Neural progenitor cell (in vitro differentiated cells): Measurements from ENCODE around the gene GPATCH1. TPM values are rescaled to one million over a fixed set of nuclear protein-coding genes. Genes with fewer than 3 reads are reported as not detected.

Experiments used
- DNase-seq: peaks from one replicate; pipeline ENCODE4 v3.0.0-alpha.2; 2016; ENCODE audit warnings: low spot score
- H2AFZ ChIP-seq: fragments of 200-600 bp; sonication (generic); replicated peaks from 2 replicates; pipeline ENCODE4 v1.6.1; 2016; ENCODE audit warnings: antibody characterized with exemption
- H3F3A ChIP-seq: fragments of 200-600 bp; sonication (generic); 2 replicates; pipeline ENCODE4 v1.6.1; 2016; ENCODE audit warnings: antibody characterized with exemption, low read depth
- H3K27ac ChIP-seq: fragments of 200-600 bp; sonication (generic); 2 replicates; pipeline ENCODE4 v1.5.1; 2016; ENCODE audit warnings: mild to moderate bottlenecking
- H3K27me3 ChIP-seq: fragments of 200-600 bp; sonication (generic); 2 replicates; pipeline ENCODE4 v1.6.1; 2016; ENCODE audit warnings: mild to moderate bottlenecking, moderate library complexity
- H3K36me3 ChIP-seq: fragments of 200-600 bp; sonication (generic); 2 replicates; pipeline ENCODE4 v1.5.1; 2016
- H3K4me1 ChIP-seq: fragments of 200-600 bp; sonication (generic); 2 replicates; pipeline ENCODE4 v1.6.1; 2016; ENCODE audit warnings: mixed run types
- H3K4me2 ChIP-seq: fragments of 200-600 bp; sonication (generic); 2 replicates; pipeline ENCODE4 v1.6.1; 2016
- H3K4me3 ChIP-seq: fragments of 200-600 bp; sonication (generic); 2 replicates; pipeline ENCODE4 v1.5.1; 2016
- H3K79me2 ChIP-seq: fragments of 200-600 bp; sonication (generic); 2 replicates; pipeline ENCODE4 v1.6.1; 2016; ENCODE audit warnings: low read depth
- H3K9ac ChIP-seq: fragments of 200-600 bp; sonication (generic); 2 replicates; pipeline ENCODE4 v1.6.1; 2016
- H3K9me3 ChIP-seq: fragments of 200-600 bp; sonication (generic); 2 replicates; pipeline ENCODE4 v1.5.1; 2016; ENCODE audit warnings: low read depth
- H4K20me1 ChIP-seq: fragments of 200-600 bp; sonication (generic); 2 replicates; pipeline ENCODE4 v1.6.1; 2016; ENCODE audit warnings: low read depth
- H3K27ac Mint-ChIP-seq: 3 replicates; pipeline ENCODE4 v1.8.0; 2021; ENCODE audit warnings: mixed read lengths
- H3K27me3 Mint-ChIP-seq: 2 replicates; pipeline ENCODE4 v1.8.0; 2022; ENCODE audit warnings: low read depth, mild to moderate bottlenecking, inconsistent platforms, moderate library complexity, mixed read lengths; ENCODE audit not compliant: insufficient read depth
- H3K36me3 Mint-ChIP-seq: 3 replicates; pipeline ENCODE4 v1.8.0; 2021; ENCODE audit warnings: mixed read lengths
- H3K4me1 Mint-ChIP-seq: 3 replicates; pipeline ENCODE4 v1.8.0; 2021; ENCODE audit warnings: mixed read lengths
- H3K4me3 Mint-ChIP-seq: 3 replicates; pipeline ENCODE4 v1.8.0; 2021; ENCODE audit warnings: mild to moderate bottlenecking, moderate library complexity, mixed read lengths
- H3K9me3 Mint-ChIP-seq: 3 replicates; pipeline ENCODE4 v1.8.0; 2020; ENCODE audit warnings: mixed read lengths
- EZH2 ChIP-seq: fragments of 200-600 bp; sonication (generic); IDR thresholded peaks from 2 replicates; pipeline ENCODE4 v1.6.1; 2017; ENCODE audit warnings: antibody characterized with exemption, mild to moderate bottlenecking, moderate library complexity
- EZH2phosphoT487 ChIP-seq: fragments of 200-600 bp; sonication (generic); IDR thresholded peaks from 2 replicates; pipeline ENCODE4 v1.6.1; 2017; ENCODE audit warnings: antibody characterized with exemption
- total RNA-seq: library from RNA; depleted of rRNA; stranded (reverse); fragments of >200 nt; gene quantifications from 2 replicates; pipeline ENCODE4 v1.2.3, GENCODE V29; 2015; ENCODE audit warnings: low replicate concordance
- TF ChIP-seq, protein P1 (sequence below): fragments of 200-600 bp; sonication (generic); IDR thresholded peaks from 2 replicates; pipeline ENCODE4 v1.5.1; 2017; ENCODE audit warnings: antibody characterized with exemption, mild to moderate bottlenecking

GPATCH1 gene
- total RNA-seq, 1 donor from 2014 or later, result 7.0 TPM

DNA sequence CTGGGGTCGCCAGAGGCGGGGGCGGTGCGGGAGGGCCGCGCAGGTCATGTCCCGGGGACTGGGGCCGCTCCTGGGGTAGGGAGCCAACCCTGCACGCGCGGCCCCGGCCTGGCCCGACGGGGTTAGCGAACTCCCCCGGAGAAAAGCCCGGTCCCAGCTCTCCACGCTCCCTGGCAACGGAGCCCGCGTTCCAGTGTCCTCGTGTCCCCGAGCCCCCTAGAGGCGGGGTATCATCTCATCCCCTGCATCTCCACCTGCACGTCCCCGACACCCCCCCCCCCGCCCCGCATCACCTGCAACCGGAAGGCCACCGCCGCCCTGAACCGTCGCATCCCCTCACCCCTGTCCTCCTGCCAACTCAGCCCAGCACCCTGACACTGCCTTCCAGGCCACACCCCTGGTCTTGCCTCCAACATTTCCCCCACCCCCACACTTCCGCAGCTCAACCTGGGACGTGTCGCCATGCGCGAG lies 53.6 kb downstream of the GPATCH1 start:
- Histone ChIP-seq H3K27me3 (peaks cover 10% of the 10 kb centered on the region), H3K9ac (no peak overlapping the region), H2AFZ (no peak overlapping the region), H3K27ac (no peak overlapping the region), H3K4me2 (peak overlapping the region; percentile 73), H3K79me2 (no peaks in the 10 kb centered on the region), H3K4me3 (peak overlapping the region; percentile 24), H3K4me1 (no peaks in the 10 kb centered on the region), H3F3A (peaks cover 7% of the 10 kb centered on the region), H4K20me1 (no peaks in the 10 kb centered on the region), H3K36me3 (no peaks in the 10 kb centered on the region), H3K9me3 (no peaks in the 10 kb centered on the region)
- Mint-ChIP-seq H3K27me3 (peaks cover 3% of the 10 kb centered on the region), H3K27ac (no peak overlapping the region), H3K4me1 (peaks cover 6% of the 10 kb centered on the region), H3K9me3 (no peaks in the 10 kb centered on the region), H3K36me3 (peaks cover 2% of the 10 kb centered on the region), H3K4me3 (no peak overlapping the region)
- TF ChIP-seq, protein P1, sequence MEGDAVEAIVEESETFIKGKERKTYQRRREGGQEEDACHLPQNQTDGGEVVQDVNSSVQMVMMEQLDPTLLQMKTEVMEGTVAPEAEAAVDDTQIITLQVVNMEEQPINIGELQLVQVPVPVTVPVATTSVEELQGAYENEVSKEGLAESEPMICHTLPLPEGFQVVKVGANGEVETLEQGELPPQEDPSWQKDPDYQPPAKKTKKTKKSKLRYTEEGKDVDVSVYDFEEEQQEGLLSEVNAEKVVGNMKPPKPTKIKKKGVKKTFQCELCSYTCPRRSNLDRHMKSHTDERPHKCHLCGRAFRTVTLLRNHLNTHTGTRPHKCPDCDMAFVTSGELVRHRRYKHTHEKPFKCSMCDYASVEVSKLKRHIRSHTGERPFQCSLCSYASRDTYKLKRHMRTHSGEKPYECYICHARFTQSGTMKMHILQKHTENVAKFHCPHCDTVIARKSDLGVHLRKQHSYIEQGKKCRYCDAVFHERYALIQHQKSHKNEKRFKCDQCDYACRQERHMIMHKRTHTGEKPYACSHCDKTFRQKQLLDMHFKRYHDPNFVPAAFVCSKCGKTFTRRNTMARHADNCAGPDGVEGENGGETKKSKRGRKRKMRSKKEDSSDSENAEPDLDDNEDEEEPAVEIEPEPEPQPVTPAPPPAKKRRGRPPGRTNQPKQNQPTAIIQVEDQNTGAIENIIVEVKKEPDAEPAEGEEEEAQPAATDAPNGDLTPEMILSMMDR, result peak; percentile 27
- TF ChIP-seq EZH2phosphoT487, result no peak
- peak; percentile 50 for DNase-seq

DNA sequence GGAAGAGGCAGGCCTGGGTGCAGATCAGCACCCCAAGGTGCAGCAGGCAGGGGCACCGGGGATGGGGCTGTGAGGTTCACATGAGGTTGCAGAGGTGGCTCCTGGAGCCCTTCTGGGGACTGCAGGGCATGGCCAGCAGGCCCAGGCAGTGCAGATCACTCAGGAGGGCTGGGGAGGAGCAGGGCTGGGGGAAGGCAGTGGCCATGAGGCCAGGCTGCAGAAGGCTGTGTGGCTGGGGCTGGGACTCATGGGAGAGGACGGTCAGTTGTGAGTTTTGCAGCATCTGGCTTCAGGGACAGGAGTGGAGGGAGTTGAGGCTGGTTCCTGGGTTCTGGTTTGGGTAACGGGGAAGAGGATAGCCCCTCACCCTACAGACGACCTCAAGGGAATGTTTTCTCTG lies 58.2 kb downstream of the GPATCH1 start:
- Mint-ChIP-seq H3K27me3 (no peaks in the 10 kb centered on the region), H3K27ac (peak overlapping the region; percentile 74), H3K36me3 (no peaks in the 10 kb centered on the region), H3K4me1 (peaks cover 5% of the 10 kb centered on the region), H3K4me3 (no peak overlapping the region), H3K9me3 (no peaks in the 10 kb centered on the region)
- Histone ChIP-seq H4K20me1 (no peaks in the 10 kb centered on the region), H3K4me2 (no peak overlapping the region), H3K79me2 (no peaks in the 10 kb centered on the region), H3K4me1 (no peaks in the 10 kb centered on the region), H3K9ac (no peak overlapping the region), H3K9me3 (no peaks in the 10 kb centered on the region), H3K36me3 (no peaks in the 10 kb centered on the region), H2AFZ (no peak overlapping the region), H3K27me3 (peaks cover 10% of the 10 kb centered on the region), H3K27ac (no peak overlapping the region), H3F3A (no peaks in the 10 kb centered on the region), H3K4me3 (no peak overlapping the region)
- no peak for DNase-seq
- TF ChIP-seq, protein P1, result no peak
- TF ChIP-seq EZH2 (no peak), EZH2phosphoT487 (no peak)

DNA sequence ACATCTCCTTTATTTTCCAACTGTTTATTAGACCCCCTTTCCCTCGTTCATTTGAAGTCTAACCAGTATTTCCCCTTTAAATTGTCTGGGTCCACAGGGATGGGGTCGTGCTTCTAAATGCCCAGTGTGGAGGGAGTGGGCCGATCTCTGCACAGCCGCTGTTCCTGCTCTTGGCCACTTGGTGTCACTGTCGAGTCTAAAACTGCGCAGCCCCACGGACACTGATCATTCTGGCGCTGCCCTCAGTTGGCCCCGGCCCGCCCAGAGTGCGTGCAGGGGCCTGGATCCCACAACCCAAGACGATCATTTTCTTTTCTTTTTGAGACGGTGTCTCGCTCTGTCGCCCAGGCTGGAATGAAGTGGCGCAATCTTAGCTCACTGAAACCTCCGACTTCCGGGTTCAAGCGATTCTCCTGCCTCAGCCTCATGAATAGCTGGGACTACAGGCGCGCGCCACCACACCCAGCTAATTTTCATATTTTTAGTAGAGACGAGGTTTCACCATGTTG lies 63.0 kb downstream of the GPATCH1 start:
- no peak overlapping the region for H2AFZ ChIP-seq
- no peaks in the 10 kb centered on the region for H3K27me3 ChIP-seq
- H3K9ac ChIP-seq, result no peak overlapping the region
- H3K9me3 Mint-ChIP-seq, result no peaks in the 10 kb centered on the region
- H3K4me1 Mint-ChIP-seq, result peaks cover 5% of the 10 kb centered on the region
- H3K36me3 ChIP-seq, result no peaks in the 10 kb centered on the region
- H3K4me3 Mint-ChIP-seq, result no peak overlapping the region
- DNase-seq, result peak; percentile 79
- no peaks in the 10 kb centered on the region for H3K79me2 ChIP-seq
- H3K27me3 Mint-ChIP-seq, result peaks cover 8% of the 10 kb centered on the region
- H3F3A ChIP-seq, result no peaks in the 10 kb centered on the region
- TF ChIP-seq EZH2phosphoT487, result no peak
- TF ChIP-seq, protein P1, result peak; percentile 86
- no peaks in the 10 kb centered on the region for H3K9me3 ChIP-seq
- peak overlapping the region; percentile 44 for H3K27ac Mint-ChIP-seq
- no peaks in the 10 kb centered on the region for H3K36me3 Mint-ChIP-seq
- no peak overlapping the region for H3K4me3 ChIP-seq
- no peak overlapping the region for H3K4me2 ChIP-seq
- H4K20me1 ChIP-seq, result no peaks in the 10 kb centered on the region
- no peaks in the 10 kb centered on the region for H3K4me1 ChIP-seq
- no peak overlapping the region for H3K27ac ChIP-seq
